H7 (cell line): ENCODE results near the gene RANBP9. TPM values are rescaled to one million over a fixed set of nuclear protein-coding genes. Genes with fewer than 3 reads are reported as not detected.

Experiments
- DNase-seq: peaks from one replicate; pipeline ENCODE4 v3.0.0; 2012
- H3K27me3 ChIP-seq: 2 replicates; pipeline ENCODE4 v1.6.0; 2011; ENCODE audit warnings: mild to moderate bottlenecking, low read length; ENCODE audit not compliant: control insufficient read depth, insufficient read depth
- H3K36me3 ChIP-seq: replicated peaks from 2 replicates; pipeline ENCODE4 v1.5.1; 2011; ENCODE audit warnings: low read length; ENCODE audit not compliant: control insufficient read depth, insufficient read depth
- H3K4me3 ChIP-seq: 2 replicates; pipeline ENCODE4 v1.5.1; 2011; ENCODE audit warnings: low read depth, mild to moderate bottlenecking, control low read depth, low read length, moderate library complexity; ENCODE audit not compliant: insufficient read depth
- total RNA-seq: library from RNA; depleted of rRNA; stranded (reverse); fragments of >200 nt; shearing (Covaris generic); gene quantifications from 2 replicates; pipeline ENCODE4 v1.2.3, GENCODE V29; 2014

RANBP9 gene
- total RNA-seq, 1 experiment from 2014 or later: 23.6 TPM

- DNase-seq: no peak
- H3K36me3 ChIP-seq: no peaks in the 10 kb centered on the region
- no peaks in the 10 kb centered on the region for H3K27me3 ChIP-seq
These were observed 48.8 kb downstream of the RANBP9 start for GRCh38 chr6:13662651-13663334.

GRCh38 chr6:13661647-13662046 lies 50.0 kb downstream of the RANBP9 start:
- no peak for DNase-seq
- H3K27me3 ChIP-seq: no peaks in the 10 kb centered on the region
- H3K36me3 ChIP-seq: no peaks in the 10 kb centered on the region
- no peak overlapping the region for H3K4me3 ChIP-seq

More at GRCh38 chr6:13662651-13663334, 48.8 kb downstream of the RANBP9 start:
- H3K4me3 ChIP-seq: no peak overlapping the region

- Histone ChIP-seq H3K27me3 (no peaks in the 10 kb centered on the region), H3K4me3 (no peak overlapping the region), H3K36me3 (no peaks in the 10 kb centered on the region)
- no peak for DNase-seq
These were observed 50.7 kb downstream of the RANBP9 start for GRCh38 chr6:13660893-13661292.

- Histone ChIP-seq H3K4me3 (no peak overlapping the region), H3K27me3 (no peaks in the 10 kb centered on the region), H3K36me3 (no peaks in the 10 kb centered on the region)
- no peak for DNase-seq
These were observed 51.4 kb downstream of the RANBP9 start for GRCh38 chr6:13660273-13660672.

- no peaks in the 10 kb centered on the region for H3K27me3 ChIP-seq
- no peaks in the 10 kb centered on the region for H3K36me3 ChIP-seq
- H3K4me3 ChIP-seq: no peak overlapping the region
- no peak for DNase-seq
These were observed 55.9 kb downstream of the RANBP9 start for GRCh38 chr6:13655700-13656099.

- Histone ChIP-seq H3K4me3 (no peak overlapping the region), H3K27me3 (no peaks in the 10 kb centered on the region)
- DNase-seq: no peak
These were observed 57.1 kb downstream of the RANBP9 start for GRCh38 chr6:13654496-13654895.

GRCh38 chr6:13653296-13653695 lies 58.3 kb downstream of the RANBP9 start:
- DNase-seq: no peak
- Histone ChIP-seq H3K4me3 (no peak overlapping the region), H3K27me3 (no peaks in the 10 kb centered on the region), H3K36me3 (no peaks in the 10 kb centered on the region)

More at GRCh38 chr6:13654496-13654895, 57.1 kb downstream of the RANBP9 start:
- no peaks in the 10 kb centered on the region for H3K36me3 ChIP-seq

- DNase-seq: no peak
- no peaks in the 10 kb centered on the region for H3K36me3 ChIP-seq
- H3K27me3 ChIP-seq: no peaks in the 10 kb centered on the region
- H3K4me3 ChIP-seq: no peak overlapping the region
These were observed 62.2 kb downstream of the RANBP9 start for GRCh38 chr6:13649393-13649792.

- DNase-seq: no peak
- H3K4me3 ChIP-seq: no peak overlapping the region
- H3K27me3 ChIP-seq: no peaks in the 10 kb centered on the region
- H3K36me3 ChIP-seq: no peaks in the 10 kb centered on the region
These were observed 62.8 kb downstream of the RANBP9 start for GRCh38 chr6:13648850-13649249.

- no peak for DNase-seq
- Histone ChIP-seq H3K4me3 (no peak overlapping the region), H3K27me3 (no peaks in the 10 kb centered on the region), H3K36me3 (no peaks in the 10 kb centered on the region; the same call in 1 of the 2 replicates)
These were observed 68.5 kb downstream of the RANBP9 start for GRCh38 chr6:13643125-13643524.

- no peaks in the 10 kb centered on the region; the same call in 1 of the 2 replicates for H3K36me3 ChIP-seq
- H3K4me3 ChIP-seq: no peak overlapping the region
- DNase-seq: no peak
- no peaks in the 10 kb centered on the region for H3K27me3 ChIP-seq
These were observed 70.3 kb downstream of the RANBP9 start for GRCh38 chr6:13641315-13641714.

GRCh38 chr6:13638626-13639025 lies 73.0 kb downstream of the RANBP9 start:
- DNase-seq: no peak
- Histone ChIP-seq H3K36me3 (no peaks in the 10 kb centered on the region; the same call in 1 of the 2 replicates), H3K4me3 (no peak overlapping the region), H3K27me3 (no peaks in the 10 kb centered on the region)

- no peak for DNase-seq
- no peak overlapping the region for H3K4me3 ChIP-seq
- H3K27me3 ChIP-seq: no peaks in the 10 kb centered on the region
- H3K36me3 ChIP-seq: no peaks in the 10 kb centered on the region; the same call in 1 of the 2 replicates
These were observed 73.6 kb downstream of the RANBP9 start for GRCh38 chr6:13638014-13638413.

GRCh38 chr6:13635948-13636658 lies 75.5 kb downstream of the RANBP9 start:
- no peak overlapping the region for H3K4me3 ChIP-seq
- peaks cover 1% of the 10 kb centered on the region; the same call in 1 of the 2 replicates for H3K36me3 ChIP-seq
- DNase-seq: no peak

GRCh38 chr6:13633343-13633742 lies 78.3 kb downstream of the RANBP9 start:
- Histone ChIP-seq H3K36me3 (peaks cover 1% of the 10 kb centered on the region; the same call in 1 of the 2 replicates), H3K27me3 (no peaks in the 10 kb centered on the region)
- no peak for DNase-seq

More at GRCh38 chr6:13635948-13636658, 75.5 kb downstream of the RANBP9 start:
- no peaks in the 10 kb centered on the region for H3K27me3 ChIP-seq

More at GRCh38 chr6:13633343-13633742, 78.3 kb downstream of the RANBP9 start:
- H3K4me3 ChIP-seq: no peak overlapping the region
